A673 (cell line): ENCODE data around the gene EBF4.

Source experiments
- EZH2 ChIP-seq: fragments of 200-600 bp; sonication (generic); IDR thresholded peaks from 2 replicates; pipeline ENCODE4 v1.6.1; 2017; ENCODE audit warnings: borderline replicate concordance, low read depth, mild to moderate bottlenecking, mixed read lengths, antibody characterized with exemption, low read length; ENCODE audit not compliant: poor library complexity, severe bottlenecking
- TF ChIP-seq, protein P1 (sequence below): fragments of 300-800, 200-600 bp; sonication (generic); conservative IDR thresholded peaks from 2 replicates; pipeline ENCODE4 v1.5.1; 2017; ENCODE audit warnings: low read depth, mild to moderate bottlenecking, antibody characterized with exemption, low read length, moderate library complexity, mixed read lengths

- TF ChIP-seq, protein P1, sequence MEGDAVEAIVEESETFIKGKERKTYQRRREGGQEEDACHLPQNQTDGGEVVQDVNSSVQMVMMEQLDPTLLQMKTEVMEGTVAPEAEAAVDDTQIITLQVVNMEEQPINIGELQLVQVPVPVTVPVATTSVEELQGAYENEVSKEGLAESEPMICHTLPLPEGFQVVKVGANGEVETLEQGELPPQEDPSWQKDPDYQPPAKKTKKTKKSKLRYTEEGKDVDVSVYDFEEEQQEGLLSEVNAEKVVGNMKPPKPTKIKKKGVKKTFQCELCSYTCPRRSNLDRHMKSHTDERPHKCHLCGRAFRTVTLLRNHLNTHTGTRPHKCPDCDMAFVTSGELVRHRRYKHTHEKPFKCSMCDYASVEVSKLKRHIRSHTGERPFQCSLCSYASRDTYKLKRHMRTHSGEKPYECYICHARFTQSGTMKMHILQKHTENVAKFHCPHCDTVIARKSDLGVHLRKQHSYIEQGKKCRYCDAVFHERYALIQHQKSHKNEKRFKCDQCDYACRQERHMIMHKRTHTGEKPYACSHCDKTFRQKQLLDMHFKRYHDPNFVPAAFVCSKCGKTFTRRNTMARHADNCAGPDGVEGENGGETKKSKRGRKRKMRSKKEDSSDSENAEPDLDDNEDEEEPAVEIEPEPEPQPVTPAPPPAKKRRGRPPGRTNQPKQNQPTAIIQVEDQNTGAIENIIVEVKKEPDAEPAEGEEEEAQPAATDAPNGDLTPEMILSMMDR: no peak
- TF ChIP-seq EZH2: no peak
These were observed 36.0 kb upstream of the EBF4 start for GRCh38 chr20:2656471-2657117.
